Nephron (organoid): Measurements from ENCODE around the gene C20orf141.

ENCODE experiments used
- H3K27ac Mint-ChIP-seq, 3 experiments: 2 replicates each; pipeline ENCODE4 v1.8.0; 2020; ENCODE audit warnings: mixed read lengths in 3 of 3, mild to moderate bottlenecking in 2 of 3, moderate library complexity in 1 of 3
- H3K27me3 Mint-ChIP-seq: 2 replicates; pipeline ENCODE4 v1.8.0; 2021; ENCODE audit warnings: low read depth, mild to moderate bottlenecking, moderate library complexity, mixed read lengths
- H3K36me3 Mint-ChIP-seq: 2 replicates; pipeline ENCODE4 v1.8.0; 2020; ENCODE audit warnings: low read depth, mixed read lengths
- H3K4me1 Mint-ChIP-seq: 2 replicates; pipeline ENCODE4 v1.8.0; 2020; ENCODE audit warnings: mixed read lengths
- H3K4me3 Mint-ChIP-seq, 3 experiments: 2 replicates each; pipeline ENCODE4 v1.8.0; 2020; ENCODE audit warnings: mild to moderate bottlenecking in 3 of 3, mixed read lengths in 3 of 3, moderate library complexity in 2 of 3
- H3K9me3 Mint-ChIP-seq: 2 replicates; pipeline ENCODE4 v1.8.0; 2020; ENCODE audit warnings: mixed read lengths
- TF ChIP-seq, protein P1 (sequence below), 3 experiments: fragments of 200-600 bp; sonication (generic); IDR thresholded peaks; one replicate each; pipeline ENCODE4 v1.5.0; 2021; ENCODE audit warnings: antibody characterized with exemption in 3 of 3; ENCODE audit not compliant: unreplicated experiment in 3 of 3

Gene C20orf141

DNA sequence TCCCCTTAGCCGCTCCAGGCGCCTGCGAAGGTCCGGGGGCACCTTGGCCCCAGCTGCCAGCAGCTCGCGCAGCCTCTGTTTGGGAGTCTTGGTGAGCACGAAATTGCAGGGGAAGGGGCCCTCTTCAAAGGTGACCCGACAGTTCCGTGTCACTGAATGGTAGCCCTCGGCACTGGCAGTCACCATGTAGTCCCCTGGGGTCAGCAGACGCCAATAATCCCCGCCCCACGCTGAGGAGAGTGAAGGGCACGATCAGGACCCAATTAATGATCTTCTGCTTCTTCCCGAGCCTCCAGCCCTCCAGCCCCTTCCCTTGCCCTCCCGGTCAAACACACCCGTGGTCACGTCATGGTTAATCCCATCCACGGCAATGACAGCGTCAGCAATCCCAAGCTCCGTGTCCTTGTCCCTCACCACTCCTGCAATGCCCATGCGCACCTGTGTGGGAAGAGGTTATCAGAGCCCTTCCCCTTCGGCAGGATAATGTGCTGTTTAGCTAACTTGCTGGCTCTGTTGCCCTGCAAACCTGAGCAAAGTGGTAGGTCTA, 20.5 kb upstream of the C20orf141 start:
- peaks cover 65% of the 10 kb centered on the region for H3K36me3 Mint-ChIP-seq
- H3K9me3 Mint-ChIP-seq = peaks cover 3% of the 10 kb centered on the region
- TF ChIP-seq, protein P1, sequence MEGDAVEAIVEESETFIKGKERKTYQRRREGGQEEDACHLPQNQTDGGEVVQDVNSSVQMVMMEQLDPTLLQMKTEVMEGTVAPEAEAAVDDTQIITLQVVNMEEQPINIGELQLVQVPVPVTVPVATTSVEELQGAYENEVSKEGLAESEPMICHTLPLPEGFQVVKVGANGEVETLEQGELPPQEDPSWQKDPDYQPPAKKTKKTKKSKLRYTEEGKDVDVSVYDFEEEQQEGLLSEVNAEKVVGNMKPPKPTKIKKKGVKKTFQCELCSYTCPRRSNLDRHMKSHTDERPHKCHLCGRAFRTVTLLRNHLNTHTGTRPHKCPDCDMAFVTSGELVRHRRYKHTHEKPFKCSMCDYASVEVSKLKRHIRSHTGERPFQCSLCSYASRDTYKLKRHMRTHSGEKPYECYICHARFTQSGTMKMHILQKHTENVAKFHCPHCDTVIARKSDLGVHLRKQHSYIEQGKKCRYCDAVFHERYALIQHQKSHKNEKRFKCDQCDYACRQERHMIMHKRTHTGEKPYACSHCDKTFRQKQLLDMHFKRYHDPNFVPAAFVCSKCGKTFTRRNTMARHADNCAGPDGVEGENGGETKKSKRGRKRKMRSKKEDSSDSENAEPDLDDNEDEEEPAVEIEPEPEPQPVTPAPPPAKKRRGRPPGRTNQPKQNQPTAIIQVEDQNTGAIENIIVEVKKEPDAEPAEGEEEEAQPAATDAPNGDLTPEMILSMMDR (IDR thresholded peaks at IDR 0.05; ENCODE audit: unreplicated experiment in 3 of 3) = no peak
- no peaks in the 10 kb centered on the region for H3K27me3 Mint-ChIP-seq
- H3K4me3 Mint-ChIP-seq = no peak overlapping the region
- H3K4me1 Mint-ChIP-seq = peaks cover 6% of the 10 kb centered on the region
- H3K27ac Mint-ChIP-seq = no peak overlapping the region

DNA sequence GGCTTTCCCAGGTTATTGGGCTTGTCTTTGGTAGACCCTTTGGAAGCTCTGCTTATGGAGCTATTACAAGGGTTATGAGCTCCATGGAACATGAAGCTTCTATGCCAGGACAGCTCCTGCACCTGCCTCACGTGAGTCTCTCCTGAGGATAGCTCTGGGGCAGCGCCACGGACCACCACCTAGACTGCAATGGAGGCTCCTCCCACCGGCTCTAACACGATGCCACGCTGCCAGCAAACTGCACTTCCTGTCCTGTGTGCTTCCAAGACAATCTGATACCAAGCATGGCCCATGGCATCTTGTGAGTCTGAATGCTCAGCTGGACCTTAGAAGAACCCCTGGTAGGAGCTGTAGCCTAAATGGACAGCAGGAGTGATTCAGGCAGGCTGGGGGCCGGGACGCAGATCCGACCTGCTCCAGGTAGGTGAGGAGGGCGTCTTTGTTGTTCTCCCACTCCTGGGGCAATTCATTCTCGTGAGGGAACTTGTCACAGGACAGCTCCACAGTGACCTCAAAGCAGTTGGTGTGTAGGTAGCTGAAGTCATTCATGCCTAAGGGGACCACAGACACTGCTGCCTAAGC, 19.8 kb upstream of the C20orf141 start:
- peaks cover 3% of the 10 kb centered on the region for H3K9me3 Mint-ChIP-seq
- no peaks in the 10 kb centered on the region for H3K27me3 Mint-ChIP-seq
- H3K4me1 Mint-ChIP-seq = peaks cover 13% of the 10 kb centered on the region
- TF ChIP-seq, protein P1 (IDR thresholded peaks at IDR 0.05; ENCODE audit: unreplicated experiment in 3 of 3) = no peak
- H3K4me3 Mint-ChIP-seq = no peak overlapping the region
- peaks cover 65% of the 10 kb centered on the region for H3K36me3 Mint-ChIP-seq
- no peak overlapping the region for H3K27ac Mint-ChIP-seq

DNA sequence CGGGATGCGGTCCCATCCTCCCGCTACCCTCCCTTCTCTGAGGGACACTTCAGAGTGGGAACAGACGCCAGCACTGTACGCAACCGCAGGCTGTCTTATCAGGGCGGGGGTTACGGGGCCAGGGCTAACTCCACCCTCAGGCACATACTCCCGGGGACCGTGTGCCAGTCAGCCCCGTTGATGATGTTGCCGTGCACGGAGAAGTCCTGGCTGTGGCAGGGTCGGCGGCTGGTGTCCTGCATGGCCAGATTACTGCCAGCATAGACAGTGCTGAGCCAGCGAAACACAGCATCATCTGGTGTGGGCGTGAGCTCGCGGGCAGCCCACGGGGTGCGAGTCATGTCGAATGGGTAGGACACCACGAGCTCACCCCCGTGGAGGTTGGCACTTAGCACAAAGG, 19.3 kb upstream of the C20orf141 start:
- Mint-ChIP-seq H3K36me3 (peaks cover 61% of the 10 kb centered on the region), H3K27me3 (no peaks in the 10 kb centered on the region), H3K4me1 (peaks cover 15% of the 10 kb centered on the region), H3K9me3 (peaks cover under 1% of the 10 kb centered on the region), H3K27ac (no peak overlapping the region), H3K4me3 (no peak overlapping the region)
- TF ChIP-seq, protein P1 (IDR thresholded peaks at IDR 0.05; ENCODE audit: unreplicated experiment in 3 of 3) = no peak

DNA sequence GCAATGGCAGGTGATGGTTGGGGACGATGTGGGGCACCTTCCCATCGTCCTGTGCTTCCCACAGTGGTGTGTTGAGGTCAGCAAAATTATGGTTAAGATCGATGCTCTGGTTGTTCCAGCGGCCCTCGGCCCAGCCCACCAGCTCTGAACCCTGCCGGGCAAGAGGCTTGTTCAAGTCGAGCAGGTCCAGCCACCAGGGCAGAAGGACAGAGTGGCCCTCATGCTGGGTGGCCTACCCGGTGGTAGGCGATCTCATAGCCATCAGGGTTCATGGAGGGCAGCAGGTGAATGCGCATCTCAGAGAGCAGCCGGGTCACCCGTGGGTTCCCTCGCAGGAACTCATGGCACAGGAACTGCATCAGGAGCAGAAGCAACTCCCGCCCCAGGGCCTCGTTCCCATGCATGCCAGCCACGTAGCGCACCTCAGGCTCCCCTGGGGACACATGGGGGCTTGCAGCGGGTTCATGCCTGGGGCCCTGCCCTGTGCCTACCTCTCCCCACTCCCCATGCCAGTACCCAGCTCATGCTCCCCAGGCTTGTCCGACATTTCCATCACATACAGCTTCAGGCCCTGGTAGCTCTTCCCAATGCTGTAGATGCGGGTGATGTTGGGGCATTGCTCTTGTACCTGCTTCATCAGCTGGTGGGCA, 18.7 kb upstream of the C20orf141 start:
- Mint-ChIP-seq H3K9me3 (no peaks in the 10 kb centered on the region), H3K27ac (no peak overlapping the region), H3K4me1 (peaks cover 20% of the 10 kb centered on the region), H3K36me3 (peaks cover 60% of the 10 kb centered on the region), H3K27me3 (peaks cover 3% of the 10 kb centered on the region), H3K4me3 (peak overlapping the region in 1 of 3 experiments; percentile 58)
- TF ChIP-seq, protein P1 (IDR thresholded peaks at IDR 0.05; ENCODE audit: unreplicated experiment in 3 of 3) = no peak

DNA sequence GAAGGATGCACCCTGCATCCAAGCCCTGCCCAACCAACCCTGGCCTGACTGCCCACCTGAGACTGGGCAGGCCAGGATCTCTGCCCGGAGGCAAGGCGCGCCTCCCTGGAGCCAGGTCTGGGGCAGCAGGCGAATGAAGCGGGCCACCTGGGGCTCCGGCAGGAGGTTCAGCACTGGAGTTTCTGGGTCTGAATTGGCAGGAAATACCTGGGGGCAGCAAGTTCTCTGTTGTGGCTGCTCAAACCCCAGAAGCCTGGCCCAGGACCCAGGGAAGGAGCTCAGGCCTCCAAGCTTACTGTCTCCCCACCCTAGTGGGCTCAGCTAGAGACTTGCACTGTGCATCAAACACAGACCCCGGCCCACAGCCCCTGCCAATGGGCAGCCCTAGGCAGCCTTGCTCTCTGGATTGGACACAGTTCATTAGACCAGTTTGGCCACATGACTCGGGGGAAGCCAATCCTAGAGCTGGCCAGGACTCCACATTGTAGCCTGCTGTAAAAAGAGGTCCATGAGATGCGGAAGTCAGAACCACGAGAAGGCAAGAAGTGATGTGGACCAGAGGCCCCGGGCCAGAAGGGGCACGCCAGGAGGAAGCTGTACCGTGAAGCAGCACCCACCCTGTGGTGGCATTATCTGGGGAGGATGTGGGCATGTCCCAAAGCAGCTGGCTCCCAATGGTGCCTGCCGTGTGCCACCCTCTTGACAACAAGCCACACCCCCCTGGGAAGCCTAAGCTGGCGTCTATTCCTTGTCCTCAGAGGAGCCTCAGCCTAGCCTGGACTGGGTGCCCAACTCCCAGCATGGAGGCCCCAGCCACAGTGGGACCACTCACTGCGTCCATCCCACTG, 17.4 kb upstream of the C20orf141 start:
- peak overlapping the region in 2 of 3 experiments; percentile 53 to 57 for H3K27ac Mint-ChIP-seq
- TF ChIP-seq, protein P1 (IDR thresholded peaks at IDR 0.05; ENCODE audit: unreplicated experiment in 3 of 3) = no peak

More for the DNA sequence above, 17.4 kb upstream of the C20orf141 start:
- H3K4me3 Mint-ChIP-seq = peak overlapping the region; percentile 74 to 100 (median 95)
- H3K4me1 Mint-ChIP-seq = peaks cover 25% of the 10 kb centered on the region
- H3K36me3 Mint-ChIP-seq = peaks cover 56% of the 10 kb centered on the region
- H3K9me3 Mint-ChIP-seq = no peaks in the 10 kb centered on the region
- H3K27me3 Mint-ChIP-seq = peaks cover 11% of the 10 kb centered on the region
